Spleen (tissue), 11 donors: ENCODE data around the gene GREB1. TPM values are rescaled to one million over a fixed set of nuclear protein-coding genes. Genes with fewer than 3 reads are reported as not detected.

Experiments
- DNase-seq: peaks from one replicate; pipeline ENCODE4 v3.0.0-alpha.2; 2020
- H3K27ac ChIP-seq, 8 donors: fragments of 200-600 bp; sonication (generic) in 7 of 8; 1 replicate in 4 of 8; 2 replicates in 4 of 8; pipeline versions ENCODE4 v1.5.0 to v1.8.0; 2016 to 2021; ENCODE audit warnings: inconsistent platforms in 4 of 8, mild to moderate bottlenecking in 4 of 8, moderate library complexity in 1 of 8
- H3K27me3 ChIP-seq, 7 donors: fragments of 200-600 bp; sonication (generic) in 6 of 7; replicated peaks in 1 of 7; 1 replicate in 4 of 7; 2 replicates in 3 of 7; pipeline versions ENCODE4 v1.5.0 to v1.8.0; 2016 to 2021; ENCODE audit warnings: inconsistent platforms in 3 of 7, mild to moderate bottlenecking in 1 of 7
- H3K36me3 ChIP-seq, 6 donors: fragments of 200-600 bp; sonication (generic) in 5 of 6; 1 replicate in 4 of 6; 2 replicates in 2 of 6; pipeline versions ENCODE4 v1.5.0 to v1.8.0; 2016 to 2021; ENCODE audit warnings: inconsistent platforms in 2 of 6
- H3K4me1 ChIP-seq, 6 donors: fragments of 200-600 bp; sonication (generic) in 5 of 6; 1 replicate in 3 of 6; 2 replicates in 3 of 6; pipeline versions ENCODE4 v1.5.0 to v1.8.0; 2016 to 2021; ENCODE audit warnings: inconsistent platforms in 3 of 6
- H3K4me3 ChIP-seq, 8 donors: fragments of 200-600 bp; sonication (generic) in 7 of 8; 1 replicate in 4 of 8; 2 replicates in 4 of 8; pipeline versions ENCODE4 v1.5.0 to v1.8.0; 2016 to 2021; ENCODE audit warnings: inconsistent platforms in 4 of 8, mild to moderate bottlenecking in 4 of 8, moderate library complexity in 2 of 8
- H3K9me3 ChIP-seq, 8 donors: fragments of 200-600 bp; sonication (generic) in 7 of 8; 1 replicate in 4 of 8; 2 replicates in 4 of 8; pipeline versions ENCODE4 v1.5.0 to v1.8.0; 2016 to 2021; ENCODE audit warnings: inconsistent platforms in 4 of 8
- CTCF ChIP-seq, 11 experiments: fragments of 200-600 bp in 7 of 11; fragments of 450-650 bp in 4 of 11; sonication (generic) in 4 of 11; IDR thresholded peaks in 8 of 11; conservative IDR thresholded peaks in 3 of 11; 1 replicate in 7 of 11; 2 replicates in 4 of 11; pipeline versions ENCODE4 v1.4.0 to v1.8.0; 2016 to 2021; ENCODE audit warnings: antibody characterized with exemption in 11 of 11, inconsistent platforms in 4 of 11, mild to moderate bottlenecking in 1 of 11
- POLR2A ChIP-seq, 3 donors: fragments of 450-650 bp; IDR thresholded peaks; one replicate each; pipeline ENCODE4 v1.5.1; 2017; ENCODE audit warnings: antibody characterized with exemption in 3 of 3, mild to moderate bottlenecking in 1 of 3
- POLR2AphosphoS5 ChIP-seq, 3 donors: sonication (generic); formaldehyde crosslinking; IDR thresholded peaks; one replicate each; pipeline ENCODE4 v1.5.1; 2017; ENCODE audit warnings: antibody characterized with exemption in 3 of 3
- WGBS, 5 donors: extraction: QIAGEN DNeasy Blood & Tissue Kit in 3 of 5; methylation state at CpG; one replicate each; pipeline versions ENCODE4 v1.1.5 to v1.1.7; 2013 to 2018; 5-methylcytosine and 5-hydroxymethylcytosine counted together
- intact Hi-C: fragments of 100-400 bp; cut with DNase I; formaldehyde crosslinking; loops from one replicate; pipeline ENCODE4 v1.15.0; 2023; ENCODE audit warnings: low total_unique reads
- polyA plus RNA-seq, 3 donors: library from polyadenylated mRNA; stranded (reverse); fragments of 200-250 nt; gene quantifications; one replicate each; pipeline ENCODE4 v1.2.1, GENCODE V29; 2013
- total RNA-seq, 7 donors: library from RNA; depleted of rRNA in 3 of 7; stranded (reverse); fragments of >200 nt in 3 of 7; fragmentation: NEBNext Ultra II Directional in 4 of 7; extraction: Animal tissue kit (Norgen Biotek cat#: 25700) in 4 of 7; gene quantifications; one replicate each; pipeline versions ENCODE4 v1.1.0 to v1.2.1, GENCODE V29; 2016 to 2021
- donor health status: healthy with polysubstance abuse.
- donor health status: DM: no; HTN: no; CAD: no; lungs with moderate emphysema.
- donor health status: DM: no; HTN: no; CAD: no.
- donor health status: Bipolar disorder and iron deficiency.
- donor health status: healthy.
- donor health status: DM: no; HTN: no; CAD: no.
- donor health status: DM: yes; HTN: yes; CAD: no.

GREB1 gene
- total and polyA plus RNA-seq, 10 donors, result 0.06 to 1.6 (median 0.51) TPM; not detected in 1

DNA sequence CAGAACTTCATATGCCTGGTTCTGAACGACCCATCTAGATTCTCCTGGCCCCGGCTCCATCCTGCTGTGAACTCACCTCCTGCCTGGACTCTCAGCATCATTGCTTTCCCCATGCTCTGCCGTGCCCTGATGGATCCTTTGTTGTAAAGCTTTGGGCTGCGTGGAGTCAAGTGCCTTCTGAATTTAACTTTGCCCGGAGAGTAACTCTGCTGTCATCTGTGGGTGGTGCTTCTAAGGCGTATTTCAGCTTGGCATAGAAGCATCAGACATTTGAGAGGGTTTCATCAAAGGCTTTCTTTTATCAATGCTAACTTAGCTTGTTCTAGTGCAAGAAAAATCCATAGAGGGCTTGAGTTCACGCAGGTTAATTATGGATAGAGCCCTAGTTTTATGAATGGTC, 8.1 kb upstream of the GREB1 start:
- WGBS, 5 donors, result 90 to 94% (median 94%) methylated on average over 7 of the region's 7 CpGs
- intact Hi-C loops, result no loop called here
- TF ChIP-seq CTCF (IDR thresholded peaks at IDR 0.05 in 8 of 11, conservative IDR thresholded peaks at IDR 0.05 in 3 of 11) (no peak), POLR2AphosphoS5 (IDR thresholded peaks at IDR 0.05) (no peak), POLR2A (IDR thresholded peaks at IDR 0.05) (no peak)

GRCh38 chr2:11527001-11527400, 6.8 kb upstream of the GREB1 start:
- no peak for DNase-seq
- WGBS, 5 donors, result 70 to 95% (median 78%) methylated on average over 1 of the region's 1 CpG

More for the DNA sequence above, 8.1 kb upstream of the GREB1 start:
- peaks cover 0 to 9% (median 0%) of the 10 kb centered on the region in 8 donors for H3K9me3 ChIP-seq
- H3K4me3 ChIP-seq, result no peak overlapping the region
- no peak for DNase-seq
- H3K4me1 ChIP-seq, result no peaks in the 10 kb centered on the region
- H3K27me3 ChIP-seq, result peaks cover 0 to 30% (median 0%) of the 10 kb centered on the region in 7 donors
- H3K36me3 ChIP-seq, result no peaks in the 10 kb centered on the region
- H3K27ac ChIP-seq, result no peak overlapping the region

GRCh38 chr2:11528228-11528627, 5.6 kb upstream of the GREB1 start:
- Histone ChIP-seq H3K27me3 (peaks cover 0 to 35% (median 0%) of the 10 kb centered on the region in 7 donors), H3K27ac (no peak overlapping the region), H3K36me3 (no peaks in the 10 kb centered on the region), H3K4me1 (no peaks in the 10 kb centered on the region), H3K4me3 (no peak overlapping the region), H3K9me3 (peaks cover 0 to 6% (median 0%) of the 10 kb centered on the region in 8 donors)
- TF ChIP-seq CTCF (IDR thresholded peaks at IDR 0.05 in 8 of 11, conservative IDR thresholded peaks at IDR 0.05 in 3 of 11) (no peak), POLR2A (IDR thresholded peaks at IDR 0.05) (no peak), POLR2AphosphoS5 (IDR thresholded peaks at IDR 0.05) (no peak)
- WGBS, 5 donors, result 74 to 89% (median 83%) methylated on average over 3 of the region's 3 CpGs
- intact Hi-C loops, result no loop called here
- DNase-seq, result no peak

More at GRCh38 chr2:11527001-11527400, 6.8 kb upstream of the GREB1 start:
- Histone ChIP-seq H3K9me3 (peaks cover 0 to 9% (median 0%) of the 10 kb centered on the region in 8 donors), H3K4me1 (no peaks in the 10 kb centered on the region), H3K27ac (no peak overlapping the region), H3K27me3 (peaks cover 0 to 30% (median 0%) of the 10 kb centered on the region in 7 donors), H3K4me3 (no peak overlapping the region), H3K36me3 (no peaks in the 10 kb centered on the region)
- intact Hi-C loops, result no loop called here
- no peak for TF ChIP-seq CTCF (IDR thresholded peaks at IDR 0.05 in 8 of 11, conservative IDR thresholded peaks at IDR 0.05 in 3 of 11)
- TF ChIP-seq POLR2AphosphoS5 (IDR thresholded peaks at IDR 0.05), result no peak
- TF ChIP-seq POLR2A (IDR thresholded peaks at IDR 0.05), result no peak

DNA sequence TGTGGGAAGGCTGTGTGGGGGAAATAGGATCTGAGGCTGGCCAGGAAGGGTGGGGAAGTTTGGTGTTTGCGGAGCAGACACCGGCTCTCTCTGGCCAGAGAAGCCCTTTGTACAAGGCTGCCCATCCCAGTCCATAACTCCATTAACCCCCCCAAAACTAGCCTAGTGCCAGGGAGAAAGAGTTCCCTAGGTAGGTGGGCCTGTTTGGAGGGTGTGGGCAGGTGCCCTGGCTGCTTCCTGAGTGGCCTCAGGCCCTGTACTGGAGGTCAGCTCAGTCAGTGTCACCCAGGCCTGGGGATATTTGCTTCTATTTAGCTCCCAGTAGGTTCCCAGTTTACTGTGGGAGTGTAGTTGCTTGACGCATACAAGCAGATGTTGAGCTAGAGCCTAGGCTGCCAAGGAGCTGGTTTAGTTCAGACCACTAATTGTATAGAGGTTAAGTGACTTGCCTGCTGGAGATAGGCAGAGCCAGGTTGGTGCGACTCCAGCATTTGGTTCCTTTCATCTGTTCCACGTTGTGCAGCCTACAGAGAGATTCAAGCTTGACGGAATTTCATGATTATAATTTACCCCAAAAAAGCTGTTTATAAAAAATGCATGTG, 2.9 kb upstream of the GREB1 start:
- intact Hi-C loops, result no loop called here
- no peak overlapping the region for H3K27ac ChIP-seq
- TF ChIP-seq POLR2AphosphoS5 (IDR thresholded peaks at IDR 0.05), result no peak
- no peak for TF ChIP-seq CTCF (IDR thresholded peaks at IDR 0.05 in 8 of 11, conservative IDR thresholded peaks at IDR 0.05 in 3 of 11)
- no peak for TF ChIP-seq POLR2A (IDR thresholded peaks at IDR 0.05)
- peaks cover 0 to 6% (median 0%) of the 10 kb centered on the region in 8 donors for H3K9me3 ChIP-seq
- H3K27me3 ChIP-seq, result peaks cover 0 to 55% (median 2%) of the 10 kb centered on the region in 7 donors
- no peaks in the 10 kb centered on the region for H3K36me3 ChIP-seq
- WGBS, 5 donors, result 87 to 91% (median 88%) methylated on average over 6 of the region's 6 CpGs
- H3K4me3 ChIP-seq, result no peak overlapping the region
- H3K4me1 ChIP-seq, result peaks cover 0 to 5% (median 0%) of the 10 kb centered on the region in 6 donors
- no peak for DNase-seq
